Keratinocyte (primary cell): ENCODE measurements around the gene MTUS2.

Source experiments
- EZH2 ChIP-seq: IDR thresholded peaks from one replicate; pipeline ENCODE4 v1.6.1; 2012; ENCODE audit warnings: inconsistent platforms, mild to moderate bottlenecking, low read length, moderate library complexity
- TF ChIP-seq, protein P1 (sequence below), 3 experiments: IDR thresholded peaks in 1 of 3; conservative IDR thresholded peaks in 1 of 3; optimal IDR thresholded peaks in 1 of 3; 2 replicates in 2 of 3; 3 replicates in 1 of 3; pipeline versions ENCODE3 to v1.5.1; 2011; ENCODE audit warnings: low read length in 3 of 3, mild to moderate bottlenecking in 3 of 3, moderate library complexity in 2 of 3, control low read depth in 1 of 3, inconsistent platforms in 1 of 3; ENCODE audit not compliant: insufficient read depth in 2 of 3; ENCODE audit errors: extremely low read depth in 1 of 3

DNA sequence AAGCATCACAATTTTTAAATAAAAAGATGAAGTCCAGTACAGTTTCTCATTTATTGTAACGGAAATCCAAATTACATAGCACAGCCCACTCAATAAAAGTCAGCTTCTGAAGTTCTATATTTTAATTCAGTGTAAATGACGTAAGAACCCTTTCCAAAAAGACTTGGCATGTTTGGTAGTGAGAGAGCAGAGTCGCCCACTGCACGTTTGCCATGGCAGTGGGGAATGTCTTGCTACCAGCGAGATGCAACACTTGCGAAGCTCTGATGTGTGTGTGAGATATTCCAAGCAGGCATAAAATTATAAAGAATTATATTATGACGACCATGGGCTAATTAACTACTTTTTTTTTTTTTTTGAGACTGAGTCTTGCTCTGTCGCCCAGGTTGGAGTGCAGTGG, 585.3 kb downstream of the MTUS2 start:
- TF ChIP-seq, protein P1, sequence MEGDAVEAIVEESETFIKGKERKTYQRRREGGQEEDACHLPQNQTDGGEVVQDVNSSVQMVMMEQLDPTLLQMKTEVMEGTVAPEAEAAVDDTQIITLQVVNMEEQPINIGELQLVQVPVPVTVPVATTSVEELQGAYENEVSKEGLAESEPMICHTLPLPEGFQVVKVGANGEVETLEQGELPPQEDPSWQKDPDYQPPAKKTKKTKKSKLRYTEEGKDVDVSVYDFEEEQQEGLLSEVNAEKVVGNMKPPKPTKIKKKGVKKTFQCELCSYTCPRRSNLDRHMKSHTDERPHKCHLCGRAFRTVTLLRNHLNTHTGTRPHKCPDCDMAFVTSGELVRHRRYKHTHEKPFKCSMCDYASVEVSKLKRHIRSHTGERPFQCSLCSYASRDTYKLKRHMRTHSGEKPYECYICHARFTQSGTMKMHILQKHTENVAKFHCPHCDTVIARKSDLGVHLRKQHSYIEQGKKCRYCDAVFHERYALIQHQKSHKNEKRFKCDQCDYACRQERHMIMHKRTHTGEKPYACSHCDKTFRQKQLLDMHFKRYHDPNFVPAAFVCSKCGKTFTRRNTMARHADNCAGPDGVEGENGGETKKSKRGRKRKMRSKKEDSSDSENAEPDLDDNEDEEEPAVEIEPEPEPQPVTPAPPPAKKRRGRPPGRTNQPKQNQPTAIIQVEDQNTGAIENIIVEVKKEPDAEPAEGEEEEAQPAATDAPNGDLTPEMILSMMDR (optimal IDR thresholded peaks at IDR 0.05 in 1 of 3, IDR thresholded peaks at IDR 0.05 in 1 of 3, conservative IDR thresholded peaks at IDR 0.05 in 1 of 3; ENCODE audit: extremely low read depth in 1 of 3, insufficient read depth in 2 of 3, low read length in 3 of 3), result no peak
- TF ChIP-seq EZH2, result no peak
